GM21423 (cell line): ENCODE data around the gene VEPH1.
"Not testable (repeated sequence)": the region's sequence is repeated elsewhere in the genome, so short reads cannot be mapped to it uniquely, and the experiment has no call there.

Source experiments
- ATAC-seq: cut with Tn5 transposase; IDR thresholded peaks from one replicate; pipeline ENCODE4 v1.9.1; 2021; ENCODE audit warnings: mild to moderate bottlenecking, moderate library complexity; ENCODE audit not compliant: unreplicated experiment

The VEPH1 gene

GRCh38 chr3:157355276-157355675, 147.9 kb downstream of the VEPH1 start:
- ATAC-seq: no peak

GRCh38 chr3:157354722-157355121, 148.5 kb downstream of the VEPH1 start:
- peak; percentile 59 for ATAC-seq

GRCh38 chr3:157354254-157354653, 149.0 kb downstream of the VEPH1 start:
- ATAC-seq: no peak

- no peak for ATAC-seq
Observed at GRCh38 chr3:157353652-157354051, 149.6 kb downstream of the VEPH1 start.

- ATAC-seq: no peak
Observed at GRCh38 chr3:157351981-157352380, 151.2 kb downstream of the VEPH1 start.

- ATAC-seq: not testable (repeated sequence)
Observed at GRCh38 chr3:157350651-157351050, 152.6 kb downstream of the VEPH1 start.

- ATAC-seq: not testable (repeated sequence)
Observed at GRCh38 chr3:157348304-157349075, 154.7 kb downstream of the VEPH1 start.

GRCh38 chr3:157347577-157348303, 155.5 kb downstream of the VEPH1 start:
- no peak for ATAC-seq

- no peak for ATAC-seq
Observed at GRCh38 chr3:157336252-157337009, 166.8 kb downstream of the VEPH1 start.

- ATAC-seq: no peak
Observed at GRCh38 chr3:157335233-157336076, 167.8 kb downstream of the VEPH1 start.

- ATAC-seq: no peak
Observed at GRCh38 chr3:157333551-157333991, 169.6 kb downstream of the VEPH1 start.

- no peak for ATAC-seq
Observed at GRCh38 chr3:157330206-157330605, 173.0 kb downstream of the VEPH1 start.

- no peak for ATAC-seq
Observed at GRCh38 chr3:157329551-157329950, 173.7 kb downstream of the VEPH1 start.

GRCh38 chr3:157327837-157328236, 175.4 kb downstream of the VEPH1 start:
- no peak for ATAC-seq

- no peak for ATAC-seq
Observed at GRCh38 chr3:157327018-157327417, 176.2 kb downstream of the VEPH1 start.

GRCh38 chr3:157324869-157325268, 178.3 kb downstream of the VEPH1 start:
- ATAC-seq: not testable (repeated sequence)

GRCh38 chr3:157323360-157323759, 179.9 kb downstream of the VEPH1 start:
- ATAC-seq: no peak

GRCh38 chr3:157319672-157320071, 183.5 kb downstream of the VEPH1 start:
- ATAC-seq: no peak

- no peak for ATAC-seq
Observed at GRCh38 chr3:157318639-157319288, 184.5 kb downstream of the VEPH1 start.

GRCh38 chr3:157317895-157318294, 185.3 kb downstream of the VEPH1 start:
- ATAC-seq: no peak
